Nephron progenitor cell (in vitro differentiated cells): ENCODE results near the gene ADNP2.
A peak's percentile ranks its signal among the peaks of the same experiment; 100 is the strongest.

Experiments
- DNase-seq: peaks from one replicate; pipeline ENCODE4 v3.0.0; 2021
- H3K27ac Mint-ChIP-seq: 2 replicates; pipeline ENCODE4 v1.8.0; 2021; ENCODE audit warnings: mild to moderate bottlenecking, moderate library complexity, mixed read lengths
- H3K27me3 Mint-ChIP-seq: 2 replicates; pipeline ENCODE4 v1.8.0; 2021; ENCODE audit warnings: mild to moderate bottlenecking, low read depth, mixed read lengths; ENCODE audit not compliant: poor library complexity
- H3K36me3 Mint-ChIP-seq: 2 replicates; pipeline ENCODE4 v1.8.0; 2021; ENCODE audit warnings: low read depth, mixed read lengths
- H3K4me1 Mint-ChIP-seq: 2 replicates; pipeline ENCODE4 v1.8.0; 2021; ENCODE audit warnings: mixed read lengths
- H3K4me3 Mint-ChIP-seq: 2 replicates; pipeline ENCODE4 v1.8.0; 2021; ENCODE audit warnings: mild to moderate bottlenecking, moderate library complexity, mixed read lengths
- H3K9me3 Mint-ChIP-seq: 2 replicates; pipeline ENCODE4 v1.8.0; 2021; ENCODE audit warnings: mild to moderate bottlenecking, moderate library complexity, mixed read lengths
- TF ChIP-seq, protein P1 (sequence below): fragments of 200-600 bp; sonication (generic); IDR thresholded peaks from 2 replicates; pipeline ENCODE4 v1.5.0; 2021; ENCODE audit warnings: antibody characterized with exemption

The ADNP2 gene

DNA sequence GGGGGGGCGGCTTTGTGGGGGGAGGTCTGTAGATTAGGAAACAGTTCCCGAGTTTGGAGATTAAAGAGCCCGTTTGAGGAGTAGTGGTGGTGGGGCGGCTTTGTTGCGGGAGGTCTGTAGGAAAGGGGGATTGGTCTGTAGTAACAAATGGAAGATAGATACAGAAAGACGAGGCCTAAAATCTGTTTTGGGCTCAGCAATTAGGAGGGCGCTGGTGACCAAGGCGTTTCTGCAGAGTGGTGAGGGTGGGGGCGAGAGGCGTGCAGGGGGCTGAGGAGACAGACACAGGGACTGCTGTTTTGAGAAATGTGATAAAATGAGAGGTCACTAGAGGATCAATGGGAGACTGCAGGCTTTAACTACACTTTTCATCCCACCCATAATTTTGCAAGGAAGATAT lies 1.6 kb upstream of the ADNP2 start:
- peaks cover 13% of the 10 kb centered on the region for H3K27me3 Mint-ChIP-seq
- no peak for DNase-seq
- TF ChIP-seq, protein P1, sequence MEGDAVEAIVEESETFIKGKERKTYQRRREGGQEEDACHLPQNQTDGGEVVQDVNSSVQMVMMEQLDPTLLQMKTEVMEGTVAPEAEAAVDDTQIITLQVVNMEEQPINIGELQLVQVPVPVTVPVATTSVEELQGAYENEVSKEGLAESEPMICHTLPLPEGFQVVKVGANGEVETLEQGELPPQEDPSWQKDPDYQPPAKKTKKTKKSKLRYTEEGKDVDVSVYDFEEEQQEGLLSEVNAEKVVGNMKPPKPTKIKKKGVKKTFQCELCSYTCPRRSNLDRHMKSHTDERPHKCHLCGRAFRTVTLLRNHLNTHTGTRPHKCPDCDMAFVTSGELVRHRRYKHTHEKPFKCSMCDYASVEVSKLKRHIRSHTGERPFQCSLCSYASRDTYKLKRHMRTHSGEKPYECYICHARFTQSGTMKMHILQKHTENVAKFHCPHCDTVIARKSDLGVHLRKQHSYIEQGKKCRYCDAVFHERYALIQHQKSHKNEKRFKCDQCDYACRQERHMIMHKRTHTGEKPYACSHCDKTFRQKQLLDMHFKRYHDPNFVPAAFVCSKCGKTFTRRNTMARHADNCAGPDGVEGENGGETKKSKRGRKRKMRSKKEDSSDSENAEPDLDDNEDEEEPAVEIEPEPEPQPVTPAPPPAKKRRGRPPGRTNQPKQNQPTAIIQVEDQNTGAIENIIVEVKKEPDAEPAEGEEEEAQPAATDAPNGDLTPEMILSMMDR: no peak
- peak overlapping the region; percentile 62 for H3K4me3 Mint-ChIP-seq
- H3K9me3 Mint-ChIP-seq: peaks cover 4% of the 10 kb centered on the region
- H3K36me3 Mint-ChIP-seq: peaks cover 5% of the 10 kb centered on the region
- H3K4me1 Mint-ChIP-seq: peaks cover 58% of the 10 kb centered on the region
- H3K27ac Mint-ChIP-seq: peak overlapping the region; percentile 96

DNA sequence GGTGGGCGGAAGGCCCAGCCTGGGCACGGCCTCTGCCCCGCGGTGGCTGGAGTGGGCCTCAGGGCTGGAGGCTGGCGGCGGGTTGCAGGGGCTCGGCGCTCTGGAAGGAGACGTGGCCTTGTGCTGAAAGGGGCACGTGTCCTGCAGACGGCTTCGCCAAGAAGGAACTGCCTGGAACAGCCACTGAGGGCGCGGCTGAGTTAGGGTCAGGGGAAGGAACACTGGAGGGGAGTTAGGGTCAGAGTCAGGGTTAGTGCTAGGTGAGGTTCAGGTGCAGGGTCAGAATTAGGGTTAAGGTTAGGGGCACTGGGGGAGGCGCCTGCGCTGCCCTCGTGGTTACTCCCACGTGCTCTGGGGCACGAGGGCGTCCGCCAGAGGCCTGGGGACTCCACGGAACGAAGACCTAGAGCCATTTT lies 933 bp upstream of the ADNP2 start:
- no peak for DNase-seq
- TF ChIP-seq, protein P1: no peak
- Mint-ChIP-seq H3K4me1 (peaks cover 65% of the 10 kb centered on the region), H3K27ac (peak overlapping the region; percentile 78), H3K4me3 (peak overlapping the region; percentile 78), H3K9me3 (peaks cover 3% of the 10 kb centered on the region), H3K36me3 (peaks cover 5% of the 10 kb centered on the region), H3K27me3 (peaks cover 13% of the 10 kb centered on the region)

DNA sequence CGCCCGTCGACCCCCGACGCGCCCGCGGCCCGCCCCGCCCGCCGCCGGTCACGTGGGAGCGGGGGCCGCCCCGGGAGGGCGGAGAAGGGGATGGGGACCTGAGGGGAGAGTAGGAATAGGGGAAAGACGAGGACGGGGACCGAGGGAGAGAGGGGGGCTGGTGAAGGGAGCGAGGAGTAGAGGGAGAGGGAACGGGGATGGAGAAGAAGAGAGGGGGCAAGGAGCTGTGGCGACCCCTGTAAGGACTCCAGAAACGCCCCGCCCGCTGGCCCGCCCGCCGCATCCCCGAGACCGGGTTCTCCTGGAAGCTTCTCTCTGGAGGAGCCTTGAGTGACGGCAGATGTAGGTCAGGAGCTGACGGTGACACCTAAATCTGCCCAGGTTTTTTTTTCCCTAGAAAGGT lies 615 bp downstream of the ADNP2 start:
- Mint-ChIP-seq H3K9me3 (no peaks in the 10 kb centered on the region), H3K4me1 (peaks cover 63% of the 10 kb centered on the region), H3K4me3 (peak overlapping the region; percentile 88), H3K27ac (no peak overlapping the region), H3K36me3 (peaks cover 10% of the 10 kb centered on the region), H3K27me3 (peaks cover 5% of the 10 kb centered on the region)
- DNase-seq: peak; percentile 67
- TF ChIP-seq, protein P1: no peak

DNA sequence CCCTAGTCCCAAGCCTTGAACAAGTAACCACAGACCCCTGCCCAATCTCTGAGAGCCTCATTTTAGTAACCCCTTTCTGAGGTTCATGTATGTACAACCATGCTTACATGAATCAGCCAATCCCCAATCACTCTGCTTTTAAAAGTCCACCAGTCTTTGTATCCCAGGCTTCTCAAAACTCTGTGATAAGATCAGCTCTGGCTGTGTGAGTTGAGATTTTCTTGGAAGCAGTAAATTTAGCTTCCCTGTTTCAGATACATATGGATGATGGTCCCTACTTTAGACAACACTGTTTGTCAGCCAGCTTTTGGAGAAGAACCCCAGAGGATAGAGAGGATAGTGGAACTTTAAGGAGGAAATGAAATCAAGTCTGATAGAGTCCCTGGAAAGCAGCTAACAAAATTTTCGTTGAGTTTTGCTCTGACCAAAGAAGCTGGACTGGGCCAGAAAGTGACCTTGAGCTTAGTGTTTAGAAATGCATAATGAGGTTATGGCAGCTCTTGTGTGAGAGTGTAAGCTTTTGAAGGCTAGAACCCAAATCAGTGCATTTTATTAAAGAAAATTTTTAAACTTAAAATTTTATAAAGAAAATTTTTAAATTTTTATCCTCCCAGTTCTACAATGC lies 3.7 kb downstream of the ADNP2 start:
- Mint-ChIP-seq H3K4me1 (peaks cover 49% of the 10 kb centered on the region), H3K9me3 (peaks cover 6% of the 10 kb centered on the region), H3K36me3 (peaks cover 23% of the 10 kb centered on the region), H3K4me3 (no peak overlapping the region), H3K27me3 (no peaks in the 10 kb centered on the region), H3K27ac (no peak overlapping the region)
- DNase-seq: no peak
- TF ChIP-seq, protein P1: no peak

DNA sequence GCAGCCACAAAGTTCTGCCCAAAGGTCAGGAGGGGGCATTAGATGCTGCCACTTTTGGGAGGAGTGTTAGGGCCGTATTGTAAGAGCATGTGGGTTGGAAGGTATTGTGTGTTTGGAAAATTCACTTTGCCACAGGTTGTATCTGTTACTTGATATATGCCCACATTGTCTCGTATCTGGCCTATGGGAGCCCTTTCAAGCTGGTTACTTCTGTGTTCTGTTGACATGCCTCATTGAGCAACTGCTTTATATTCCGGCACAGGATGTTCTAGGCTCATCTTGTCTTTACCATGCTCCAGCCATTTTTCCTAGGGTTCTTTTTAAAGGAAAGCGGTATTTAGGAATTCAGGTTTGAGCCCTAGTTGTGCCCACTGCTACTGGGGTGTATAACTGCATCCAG lies 6.0 kb downstream of the ADNP2 start:
- TF ChIP-seq, protein P1: no peak
- Mint-ChIP-seq H3K27me3 (no peaks in the 10 kb centered on the region), H3K4me3 (no peak overlapping the region), H3K9me3 (peaks cover 6% of the 10 kb centered on the region), H3K27ac (peak overlapping the region; percentile 40), H3K4me1 (peaks cover 62% of the 10 kb centered on the region), H3K36me3 (peaks cover 46% of the 10 kb centered on the region)
- no peak for DNase-seq

DNA sequence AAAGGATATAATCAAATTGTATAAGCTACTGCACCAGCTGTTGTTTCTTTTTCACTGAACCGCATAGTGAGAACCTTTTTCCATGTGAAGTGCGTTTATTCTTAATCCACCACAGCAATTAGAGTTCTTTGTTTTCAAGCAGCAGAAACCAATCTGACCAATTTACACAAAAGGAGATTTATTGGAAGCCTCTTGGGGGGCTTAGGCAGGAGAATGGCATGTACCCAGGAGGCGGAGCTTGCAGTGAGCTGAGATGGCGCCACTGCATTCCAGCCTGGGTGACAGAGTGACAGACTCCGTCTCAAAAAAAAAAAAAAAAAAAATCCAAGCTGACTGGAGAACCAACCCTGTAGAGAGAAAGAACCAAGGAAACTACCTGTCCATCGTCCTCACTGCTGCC lies 10.0 kb downstream of the ADNP2 start:
- DNase-seq: peak; percentile 35
- peaks cover 18% of the 10 kb centered on the region for H3K9me3 Mint-ChIP-seq
- peaks cover 71% of the 10 kb centered on the region for H3K36me3 Mint-ChIP-seq
- peaks cover 38% of the 10 kb centered on the region for H3K4me1 Mint-ChIP-seq
- H3K4me3 Mint-ChIP-seq: no peak overlapping the region
- no peaks in the 10 kb centered on the region for H3K27me3 Mint-ChIP-seq
- TF ChIP-seq, protein P1: no peak
- peak overlapping the region; percentile 20 for H3K27ac Mint-ChIP-seq
